A673 (cell line): ENCODE results near the gene RSL1D1.

ENCODE experiments used
- CTCF ChIP-seq: fragments of 300-800, 200-600 bp; sonication (generic); conservative IDR thresholded peaks from 2 replicates; pipeline ENCODE4 v1.5.1; 2017; ENCODE audit warnings: low read depth, mild to moderate bottlenecking, antibody characterized with exemption, low read length, moderate library complexity, mixed read lengths
- EZH2 ChIP-seq: fragments of 200-600 bp; sonication (generic); IDR thresholded peaks from 2 replicates; pipeline ENCODE4 v1.6.1; 2017; ENCODE audit warnings: borderline replicate concordance, low read depth, mild to moderate bottlenecking, mixed read lengths, antibody characterized with exemption, low read length; ENCODE audit not compliant: poor library complexity, severe bottlenecking

- no peak for TF ChIP-seq CTCF
- no peak for TF ChIP-seq EZH2
Observed at GRCh38 chr16:11788914-11789313, 62.4 kb downstream of the RSL1D1 start.
